COLO829 (cell line): Measurements from ENCODE around the gene CLIC5.

Experiments used
- DNase-seq: peaks from one replicate; pipeline ENCODE4 v3.0.0; 2012; ENCODE audit warnings: low spot score

The CLIC5 gene

DNA sequence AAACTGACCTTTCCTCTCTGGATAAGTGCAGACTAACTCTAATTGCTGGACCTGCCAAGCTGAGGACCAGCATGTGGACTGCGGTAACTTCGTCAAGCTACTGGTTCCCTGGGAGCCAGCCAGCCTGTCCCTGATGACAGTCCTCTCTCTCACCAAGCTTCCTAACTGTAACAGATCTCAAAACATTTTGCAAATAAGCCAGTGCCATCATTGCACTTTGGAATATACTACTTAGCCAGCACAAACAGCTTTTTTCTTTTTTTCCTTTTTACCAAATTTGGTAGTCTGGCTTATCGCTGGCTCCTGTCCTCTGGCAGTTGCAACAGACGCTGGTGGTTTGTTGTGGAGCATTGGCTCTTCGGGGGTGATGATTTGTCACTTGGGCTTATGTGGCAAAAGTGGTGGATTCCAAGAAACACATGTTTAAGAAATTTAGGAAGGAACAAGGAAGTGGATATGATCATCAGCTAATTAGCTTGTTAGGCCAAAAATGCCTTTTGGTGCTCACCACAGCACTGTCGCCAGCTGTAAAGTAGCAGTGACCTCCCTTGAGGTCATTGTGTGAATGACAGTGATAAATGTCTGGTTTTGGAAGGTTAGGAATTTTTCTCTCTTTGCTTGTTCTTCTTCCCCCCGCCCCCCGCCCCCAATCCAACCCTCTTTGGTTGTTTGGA, 171.7 kb downstream of the CLIC5 start:
- no peak for DNase-seq

DNA sequence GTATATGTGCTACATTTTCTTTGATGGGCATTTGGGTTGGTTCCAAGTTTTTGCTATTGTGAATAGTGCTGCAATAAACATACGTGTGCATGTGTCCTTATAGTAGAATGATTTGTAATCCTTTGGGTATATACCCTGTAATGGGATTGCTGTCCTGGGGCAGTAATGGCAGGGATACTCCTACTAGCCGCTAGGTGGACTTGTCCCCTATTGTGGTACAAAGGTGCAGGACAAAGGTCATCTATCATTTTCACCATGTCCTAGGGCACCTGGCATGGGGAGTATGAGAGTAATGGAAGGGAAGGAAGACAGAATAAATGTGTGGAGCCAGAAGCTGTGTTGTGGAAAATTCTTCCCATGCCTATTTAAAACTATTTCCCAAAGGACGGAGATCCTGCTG, 174.6 kb downstream of the CLIC5 start:
- no peak for DNase-seq

DNA sequence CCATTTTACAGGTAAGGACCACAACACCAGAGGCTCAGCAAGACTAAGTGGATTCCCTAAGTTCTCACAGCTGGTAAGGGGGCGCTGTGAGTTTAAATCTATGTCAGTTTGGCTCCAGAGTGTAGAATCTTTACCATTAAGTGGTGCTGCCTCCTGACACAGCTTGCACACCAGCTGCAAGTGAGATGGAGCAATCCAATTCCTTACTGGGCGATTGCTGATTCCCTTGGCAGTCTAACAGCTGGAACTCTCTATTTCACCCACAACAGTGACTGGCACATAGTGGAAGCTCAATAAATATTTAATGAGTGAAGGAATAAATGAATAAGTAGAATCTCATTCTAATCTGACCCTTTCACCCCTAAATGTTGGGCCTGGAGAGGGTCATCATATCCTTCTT, 176.7 kb downstream of the CLIC5 start:
- no peak for DNase-seq

DNA sequence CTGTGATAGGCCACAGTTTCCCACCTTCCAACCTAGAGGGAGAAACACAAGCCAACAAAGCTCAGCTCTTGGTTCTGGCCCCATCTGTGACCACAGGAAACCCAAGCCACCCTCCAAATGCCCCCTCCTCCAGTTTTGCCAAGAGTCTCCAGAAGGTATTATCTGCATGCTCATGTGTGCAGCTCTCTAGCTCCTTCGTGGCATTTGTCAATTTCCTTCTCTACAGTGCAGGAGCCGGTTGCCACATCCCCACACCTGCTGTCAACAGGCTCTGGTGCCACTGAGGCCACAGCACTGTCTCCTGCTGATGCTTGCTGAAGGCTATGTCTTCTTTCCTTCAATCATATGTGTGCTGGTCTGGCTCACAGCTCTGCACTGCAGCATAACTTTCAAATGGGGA, 177.2 kb downstream of the CLIC5 start:
- no peak for DNase-seq

DNA sequence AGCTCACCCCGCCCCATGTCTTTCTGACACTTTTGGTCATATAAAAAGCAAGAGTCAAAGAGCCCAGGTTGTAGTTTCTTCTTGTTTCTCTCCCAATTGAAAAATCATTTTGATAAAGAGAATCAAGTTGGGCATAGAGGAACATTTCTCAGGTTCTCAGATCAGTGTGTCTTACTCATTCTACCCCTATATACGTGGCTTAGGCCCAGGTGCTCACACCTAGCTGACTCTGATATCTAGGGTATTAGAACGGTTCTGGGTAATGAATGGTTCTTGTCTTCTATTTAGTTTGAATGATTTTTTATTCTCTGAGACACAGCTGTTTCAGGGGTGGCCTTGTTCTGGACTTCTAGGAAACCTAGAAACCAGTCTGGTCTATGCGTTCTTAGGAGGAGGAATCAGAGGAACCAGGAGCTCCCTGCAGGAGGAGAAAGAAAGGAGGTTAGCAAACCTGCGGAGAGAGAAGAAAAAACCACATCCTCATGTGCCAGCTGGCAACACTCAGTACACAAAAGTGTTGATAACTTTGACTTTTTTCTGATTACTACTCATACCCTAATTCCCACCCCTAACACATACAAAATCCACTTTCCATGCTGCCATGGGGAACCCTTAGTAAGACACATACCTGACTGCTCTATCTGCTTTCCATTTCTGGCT, 178.0 kb downstream of the CLIC5 start:
- no peak for DNase-seq

DNA sequence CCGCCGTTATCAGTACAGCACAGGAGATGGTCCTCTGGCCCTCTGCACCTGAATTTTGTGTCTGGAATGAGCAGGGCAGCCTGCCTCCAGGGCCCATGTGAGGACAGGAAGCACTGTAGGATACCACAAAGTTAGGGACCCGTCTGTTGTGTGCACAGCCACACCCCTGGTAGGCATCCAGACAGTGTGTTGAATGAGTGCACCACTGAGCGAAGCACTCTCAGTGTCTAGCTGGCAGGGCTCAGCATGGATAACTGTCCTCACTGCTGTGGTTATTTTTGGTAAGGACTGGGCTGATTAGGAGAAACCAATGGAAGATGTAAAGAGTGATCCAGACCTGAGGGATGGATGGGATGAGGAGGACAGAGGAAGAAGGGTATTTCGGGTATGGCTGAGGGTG, 178.7 kb downstream of the CLIC5 start:
- DNase-seq = no peak

DNA sequence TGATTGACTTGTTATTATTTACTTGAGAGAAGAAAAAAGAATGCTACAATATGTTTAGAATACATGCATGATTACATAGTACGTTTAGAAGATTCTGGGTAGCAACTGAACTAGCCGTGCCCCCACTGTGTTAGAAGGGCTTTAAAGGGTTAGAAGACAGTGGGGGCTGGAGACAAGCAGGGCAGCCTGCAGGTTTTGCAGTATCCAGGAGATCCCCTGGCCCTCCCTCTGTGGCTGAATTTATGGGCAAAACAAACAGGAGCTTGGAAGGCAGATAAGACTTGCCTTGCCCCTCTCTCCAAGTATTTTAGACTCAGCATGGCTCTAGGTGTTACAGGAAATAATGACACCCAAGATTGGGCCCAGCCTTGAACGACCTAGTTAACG, 179.2 kb downstream of the CLIC5 start:
- DNase-seq = no peak

DNA sequence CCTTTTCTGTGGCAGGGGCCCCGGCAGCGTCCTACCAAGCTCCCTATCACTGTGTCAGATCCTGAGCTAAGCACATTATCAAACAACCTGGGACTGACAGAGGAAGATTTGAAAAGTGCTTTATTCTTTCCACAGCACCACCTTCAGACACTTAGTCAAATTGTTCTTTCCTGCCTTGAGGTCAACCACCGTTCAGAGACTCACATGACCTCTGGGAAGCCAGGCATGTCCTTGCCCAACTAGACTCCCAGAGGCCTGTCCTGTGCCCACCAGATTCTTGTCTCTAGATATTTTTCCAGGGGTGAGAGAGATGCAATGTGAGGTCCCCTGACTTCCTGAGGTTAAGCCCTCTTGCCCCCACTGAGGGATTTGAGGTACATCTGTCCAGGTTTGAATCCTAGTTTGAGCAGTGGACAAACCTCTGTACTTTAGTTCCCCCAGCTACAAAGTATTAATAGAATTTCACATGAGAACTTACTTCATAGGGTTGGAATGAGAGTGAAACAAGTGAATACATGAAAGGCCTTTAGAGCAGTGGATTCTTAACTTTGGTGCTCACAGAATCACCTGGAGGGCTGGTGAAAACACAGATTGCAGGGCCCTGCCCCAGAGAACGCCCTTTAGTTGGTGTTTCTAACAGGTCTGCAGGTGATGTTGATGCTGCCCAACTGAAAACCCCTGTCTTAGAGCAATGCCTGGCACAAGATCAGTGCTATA, 179.8 kb downstream of the CLIC5 start:
- peak; percentile 22 for DNase-seq

DNA sequence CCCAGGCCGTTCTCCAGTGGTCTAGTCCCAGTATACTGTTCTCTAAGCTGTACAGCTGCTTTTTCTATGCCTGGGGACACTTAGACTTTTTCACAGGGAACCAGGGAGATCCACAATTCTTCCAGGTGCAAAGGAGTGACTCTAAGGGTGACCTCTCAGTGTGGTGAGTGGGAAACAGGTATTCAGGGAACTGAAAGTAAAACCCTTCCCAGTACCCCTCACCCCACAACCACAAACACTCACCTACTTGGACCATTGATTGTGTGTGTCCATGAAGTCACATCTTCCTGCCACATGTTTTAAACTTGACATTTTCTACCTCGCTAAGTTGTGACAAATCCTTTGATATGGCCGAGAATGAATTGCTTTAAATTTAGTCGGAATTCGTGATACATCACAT, 183.6 kb downstream of the CLIC5 start:
- DNase-seq = no peak
